Inflammatory macrophage treated with lipopolysaccharide for 4 hours (primary cell): ENCODE data around the gene APBA3.
"Not testable (repeated sequence)": the region's sequence is repeated elsewhere in the genome, so short reads cannot be mapped to it uniquely, and the experiment has no call there.

ENCODE experiments used
- DNase-seq: peaks from one replicate; pipeline ENCODE4 v3.0.0-alpha.2; 2020

The APBA3 gene

GRCh38 chr19:3770136-3770999 lies 8.9 kb upstream of the APBA3 start:
- no peak for DNase-seq

- no peak for DNase-seq
These were observed 8.0 kb upstream of the APBA3 start for GRCh38 chr19:3769494-3769893.

DNA sequence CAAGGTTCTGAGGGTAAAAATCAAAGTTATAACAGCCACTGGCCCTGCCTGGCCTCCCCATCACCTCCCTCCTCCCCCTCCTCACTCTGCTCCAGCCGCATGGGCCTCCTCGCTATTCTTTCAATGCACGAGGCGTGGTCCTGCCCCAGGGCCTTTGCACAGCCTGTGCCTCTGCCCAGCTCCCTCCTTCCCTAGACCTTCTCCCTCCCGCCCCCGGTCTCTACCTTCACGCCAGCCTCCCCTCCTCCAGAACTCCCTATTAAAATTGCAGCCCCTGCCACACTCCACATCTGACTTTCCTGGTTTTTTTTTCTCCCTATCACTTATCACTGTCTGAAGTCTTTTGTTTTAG lies 7.2 kb upstream of the APBA3 start:
- DNase-seq = no peak

GRCh38 chr19:3768015-3768747 lies 6.7 kb upstream of the APBA3 start:
- no peak for DNase-seq

DNA sequence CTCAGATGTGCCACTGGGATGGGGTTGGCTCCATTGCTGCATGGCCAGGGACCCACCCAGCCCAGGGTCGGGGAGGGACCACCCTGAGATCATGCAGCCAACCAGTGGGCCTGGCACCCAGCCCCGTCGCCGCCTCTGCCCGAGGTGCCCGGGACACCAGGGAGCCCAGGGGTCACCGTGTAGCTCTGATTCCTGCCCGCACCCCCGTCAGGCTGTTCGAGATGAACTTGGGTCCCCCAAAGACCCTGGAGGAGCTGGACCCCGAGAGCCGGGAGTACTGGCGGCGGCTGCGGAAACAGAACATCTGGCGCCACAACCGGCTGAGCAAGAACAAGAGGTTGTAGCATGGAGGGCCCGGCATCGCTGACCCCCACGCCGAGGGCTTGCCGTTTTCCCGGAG lies 5.6 kb upstream of the APBA3 start:
- DNase-seq = no peak

DNA sequence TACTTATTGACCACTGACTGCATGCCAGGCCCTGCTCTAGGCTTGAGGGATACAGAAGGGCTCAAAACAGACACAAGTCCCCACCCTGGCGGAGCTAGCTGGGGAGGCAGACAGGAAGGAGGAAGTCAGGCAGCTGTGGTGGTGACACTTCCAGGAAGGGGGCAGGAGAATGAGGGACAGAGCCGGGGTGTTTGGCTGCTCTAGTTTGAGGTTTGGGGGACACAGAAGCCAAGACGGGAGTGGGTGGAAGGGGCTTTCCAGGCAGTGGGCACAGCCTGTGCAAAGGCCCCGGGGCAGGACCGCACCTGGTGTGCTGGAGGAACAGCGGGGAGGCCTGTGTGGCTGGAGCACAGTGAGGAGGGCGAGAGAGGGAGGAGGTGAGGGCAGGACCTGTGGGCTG lies 5.0 kb upstream of the APBA3 start:
- DNase-seq = peak; percentile 10

DNA sequence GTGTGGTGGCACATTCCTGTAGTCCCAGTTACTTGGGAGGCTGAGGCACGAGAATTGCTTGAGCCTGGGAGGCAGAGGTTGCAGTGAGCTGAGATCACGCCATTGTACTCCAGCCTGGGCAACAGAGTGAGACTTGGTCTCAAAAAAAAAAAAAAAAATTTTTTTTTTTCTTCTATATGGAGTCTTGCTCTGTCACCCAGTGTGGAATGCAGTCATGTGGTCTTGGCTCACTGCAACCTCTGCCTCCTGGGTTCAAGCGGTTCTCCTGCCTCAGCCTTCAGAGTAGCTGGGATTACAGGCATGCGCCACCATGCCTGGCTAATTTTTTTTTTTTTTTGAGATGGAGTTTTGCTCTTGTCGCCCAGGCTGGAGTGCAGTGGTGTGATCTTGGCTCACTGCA lies 4.3 kb upstream of the APBA3 start:
- not testable (repeated sequence) for DNase-seq

- no peak for DNase-seq
These were observed 3.6 kb upstream of the APBA3 start for GRCh38 chr19:3765121-3765520.

DNA sequence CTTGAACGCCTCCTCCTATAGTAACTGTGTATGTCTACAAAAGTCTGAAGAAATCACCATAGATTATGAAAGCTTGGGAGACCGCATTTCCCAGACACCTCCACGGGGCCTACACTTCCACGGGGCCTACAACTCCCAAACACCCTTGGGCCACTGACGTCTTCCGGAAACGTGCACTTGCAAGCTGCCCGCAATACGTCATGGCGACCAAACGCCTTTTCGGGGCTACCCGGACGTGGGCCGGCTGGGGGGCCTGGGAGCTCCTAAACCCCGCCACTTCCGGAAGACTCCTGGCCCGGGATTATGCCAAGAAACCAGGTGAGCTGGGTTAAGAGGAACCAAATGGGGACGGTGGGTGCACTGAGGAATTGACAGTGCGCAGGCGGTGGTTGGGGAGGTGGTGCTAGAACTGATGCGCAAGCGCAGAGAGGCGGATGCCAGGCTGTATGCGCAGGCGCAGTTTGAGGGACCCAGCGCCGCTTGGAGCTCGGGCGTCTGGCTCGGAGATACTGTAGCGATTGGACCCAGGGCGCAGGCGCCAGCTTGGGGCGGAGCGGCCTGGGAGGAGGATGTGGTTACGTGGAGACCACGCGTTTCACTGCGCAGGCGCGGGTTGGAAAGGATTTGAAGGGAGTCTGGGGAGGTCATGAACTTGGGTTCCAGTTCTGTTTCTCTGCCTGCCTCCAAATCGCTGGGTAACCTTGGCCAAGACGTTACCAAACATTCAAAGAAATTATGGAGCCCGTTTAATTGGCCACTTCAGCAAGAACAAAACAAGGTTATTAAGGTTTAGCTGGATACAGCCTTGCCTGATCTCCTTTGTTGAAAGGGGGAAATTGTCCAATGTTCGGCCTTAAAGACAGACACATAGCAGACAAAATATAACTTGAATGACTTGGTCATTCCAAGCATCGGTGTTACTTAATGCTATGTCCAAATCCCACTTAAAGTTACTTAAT lies 1.3 kb upstream of the APBA3 start, which contains the start of gene MRPL54:
Gene MRPL54, plus strand, starts transcription at position 182 of the 959 bp plus-strand sequence. Its CDS starts 19 bp downstream, at position 201.
- DNase-seq = peak; percentile 100

DNA sequence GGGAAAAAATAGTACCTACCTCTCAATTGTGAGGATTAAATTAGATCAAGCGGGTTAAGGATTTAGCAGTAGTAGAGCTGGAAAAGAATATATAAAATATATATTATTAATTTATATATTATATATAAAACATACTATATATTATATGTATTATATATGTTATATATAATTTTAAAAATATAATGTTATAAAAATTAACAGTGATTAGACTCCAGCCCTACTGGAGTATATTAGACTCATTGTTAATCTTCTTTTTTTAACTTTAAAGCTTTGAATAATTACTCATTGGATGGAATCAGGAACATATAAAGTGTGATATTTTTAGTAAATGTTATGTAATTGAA lies 610 bp upstream of the APBA3 start:
- no peak for DNase-seq

DNA sequence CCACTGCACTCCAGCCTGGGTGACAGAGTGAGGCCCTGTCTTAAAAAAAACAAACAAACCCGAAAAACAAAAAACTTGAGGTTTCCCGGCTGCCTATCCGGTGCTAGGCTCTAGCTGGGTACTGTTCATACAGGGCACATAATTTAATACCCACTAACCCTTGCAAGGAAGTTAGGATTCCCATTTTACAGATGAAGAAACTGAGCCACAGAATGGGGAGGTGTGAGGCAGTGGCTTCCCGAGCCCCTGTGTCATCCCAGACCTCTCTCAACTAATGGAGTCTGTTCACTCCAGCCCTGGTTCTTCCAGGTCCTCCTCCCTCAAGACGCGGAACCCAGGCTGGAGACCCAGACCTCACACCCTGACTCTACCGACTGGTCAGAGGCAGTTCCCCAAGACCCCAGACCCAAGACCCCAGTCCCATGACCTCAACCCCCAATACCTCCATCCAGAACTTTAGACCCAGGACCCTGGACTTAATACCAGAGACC lies 576 bp downstream of the APBA3 start:
- no peak for DNase-seq

DNA sequence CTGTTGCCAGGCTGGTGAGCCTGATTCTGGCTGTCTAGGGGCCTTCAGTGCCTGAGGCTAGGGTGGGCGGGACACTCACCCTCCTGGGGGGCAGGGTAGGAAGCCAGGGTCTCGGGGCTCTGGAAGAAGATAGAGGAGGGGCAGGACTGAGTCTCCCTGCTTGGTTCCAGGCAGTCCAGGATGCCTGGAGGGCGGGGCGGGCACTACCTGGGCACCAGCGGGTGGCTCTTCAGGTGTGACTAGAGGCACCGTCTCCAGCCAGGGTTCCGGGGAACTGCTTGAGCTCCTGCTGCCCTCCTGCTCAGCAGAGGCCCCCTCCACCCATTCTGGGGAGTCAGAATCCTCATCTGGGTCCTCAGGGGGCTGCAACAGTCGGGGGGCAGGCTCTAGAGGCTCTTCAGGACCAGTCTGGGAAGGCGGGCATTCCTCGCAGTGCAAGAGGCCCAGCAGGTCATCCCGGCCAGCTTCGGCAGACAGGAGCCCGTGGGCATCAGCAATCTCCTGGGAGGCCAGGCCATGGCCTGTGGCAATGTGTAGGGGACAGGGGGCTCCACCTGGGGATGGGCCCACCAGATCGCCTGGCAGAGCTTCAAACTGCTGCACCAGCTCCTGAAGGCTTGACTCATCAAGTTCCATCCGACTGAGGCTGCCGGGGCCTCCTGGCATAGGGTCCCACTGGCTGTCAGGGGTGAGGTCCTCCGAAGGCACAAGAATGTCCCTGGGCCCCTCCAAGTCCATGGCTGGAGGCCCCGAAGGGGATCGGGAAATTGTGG lies 1.8 kb downstream of the APBA3 start:
- DNase-seq = no peak

DNA sequence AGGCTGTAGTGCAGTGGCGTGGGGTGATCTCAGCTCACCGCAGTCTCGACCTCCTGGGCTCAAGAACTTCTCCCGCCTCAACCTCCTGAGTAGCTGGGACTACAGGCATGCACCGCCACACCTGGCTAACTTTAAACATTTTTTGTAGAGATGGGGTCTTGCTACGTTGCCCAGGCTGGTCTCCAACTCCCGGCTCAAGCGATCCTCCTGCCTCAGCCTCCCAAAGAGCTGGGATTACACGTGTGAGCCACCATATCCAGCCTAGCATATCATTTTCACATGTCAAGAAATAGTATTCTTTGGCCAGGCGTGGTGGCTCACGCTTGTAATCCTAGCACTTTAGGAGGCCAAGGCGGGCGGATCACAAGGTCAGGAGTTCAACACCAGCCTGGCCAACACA lies 3.2 kb downstream of the APBA3 start:
- not testable (repeated sequence) for DNase-seq

GRCh38 chr19:3757705-3758104 lies 3.8 kb downstream of the APBA3 start:
- not testable (repeated sequence) for DNase-seq

GRCh38 chr19:3753631-3754410 lies 7.7 kb downstream of the APBA3 start:
- DNase-seq = no peak

DNA sequence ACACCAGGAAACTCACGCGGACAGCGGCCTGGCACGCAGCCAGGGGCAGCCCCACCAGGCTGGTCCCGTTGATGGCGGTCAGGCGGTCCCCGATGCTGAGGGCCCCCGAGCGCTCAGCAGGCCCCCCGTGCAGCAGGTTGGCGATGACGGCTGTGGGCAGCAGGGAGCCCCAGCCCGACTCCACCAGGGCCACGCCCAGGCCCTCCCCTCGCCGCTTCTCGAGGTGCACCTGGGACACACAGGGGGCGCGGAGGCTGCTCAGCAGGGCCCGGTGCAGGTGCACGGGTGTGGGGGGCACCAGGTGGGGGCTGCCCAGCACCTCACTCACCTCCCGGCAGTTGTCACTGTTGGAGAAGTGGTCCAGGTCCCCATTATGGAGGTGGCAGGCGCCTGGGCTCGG lies 9.0 kb downstream of the APBA3 start:
- no peak for DNase-seq

GRCh38 chr19:3751236-3751635 lies 10.3 kb downstream of the APBA3 start:
- no peak for DNase-seq

- no peak for DNase-seq
These were observed 11.3 kb downstream of the APBA3 start for GRCh38 chr19:3750211-3750610.

DNA sequence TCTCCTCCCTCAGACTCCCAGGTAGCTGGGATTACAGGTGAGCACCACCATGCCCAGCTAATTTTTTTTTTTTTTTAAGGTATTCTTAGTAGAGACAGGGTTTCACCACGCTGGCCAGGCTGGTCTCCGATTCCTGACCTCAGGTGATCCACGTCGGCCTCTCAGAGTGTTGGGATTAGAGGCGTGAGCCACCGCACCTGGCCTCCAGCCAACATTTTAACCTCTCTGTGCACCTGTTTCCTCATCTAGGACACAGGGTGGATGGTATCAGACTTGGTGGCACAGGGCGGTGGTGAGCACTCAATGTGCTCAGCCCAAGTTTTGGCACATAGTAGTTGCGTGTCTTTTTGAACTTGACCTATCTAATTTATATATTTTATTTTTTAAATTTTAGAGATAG lies 12.5 kb downstream of the APBA3 start:
- DNase-seq = no peak

DNA sequence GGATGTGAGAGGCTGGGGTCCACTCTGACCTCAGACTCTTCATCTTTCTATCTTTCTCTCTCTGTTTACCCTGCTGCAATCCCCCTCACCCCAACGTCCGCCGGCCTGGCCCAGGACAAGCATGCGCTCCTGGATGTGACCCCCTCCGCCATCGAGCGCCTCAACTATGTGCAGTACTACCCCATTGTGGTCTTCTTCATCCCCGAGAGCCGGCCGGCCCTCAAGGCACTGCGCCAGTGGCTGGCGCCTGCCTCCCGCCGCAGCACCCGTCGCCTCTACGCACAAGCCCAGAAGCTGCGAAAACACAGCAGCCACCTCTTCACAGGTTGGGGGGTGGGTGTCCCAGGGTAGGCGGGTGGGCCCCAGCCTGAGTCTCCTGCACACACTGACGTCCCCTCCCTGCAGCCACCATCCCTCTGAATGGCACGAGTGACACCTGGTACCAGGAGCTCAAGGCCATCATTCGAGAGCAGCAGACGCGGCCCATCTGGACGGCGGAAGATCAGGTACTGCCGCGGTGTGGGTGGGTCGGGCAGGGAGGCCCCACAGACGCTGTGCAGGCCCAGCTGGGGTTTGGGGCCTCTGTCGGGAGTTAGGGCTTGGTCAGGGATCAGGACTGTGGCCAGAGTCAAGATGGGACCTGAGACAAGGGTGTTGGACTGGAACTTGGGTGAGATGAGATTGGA lies 15.0 kb downstream of the APBA3 start:
- DNase-seq = no peak
